Activated CD8-positive, alpha-beta T cell treated with anti-CD3 and anti-CD28 coated beads for 36 hours (primary cell): ENCODE results near the gene AGR2. TPM values are rescaled to one million over a fixed set of nuclear protein-coding genes. Genes with fewer than 3 reads are reported as not detected.

ENCODE experiments used
- ATAC-seq: fragments of 200-7000 bp; cut with Tn5 transposase; one replicate; pipeline ENCODE4 v1.10.0; 2021; ENCODE audit warnings: mild to moderate bottlenecking, moderate library complexity
- CTCF ChIA-PET: fragments of 350-600 bp; sonication (Branson Sonifier 250); formaldehyde crosslinking; loops from one replicate; lab custom pipeline; 2021; ENCODE audit warnings: antibody characterized with exemption; lab: Charles Lee
- POLR2A ChIA-PET: fragments of 350-600 bp; sonication (Branson Sonifier 250); formaldehyde crosslinking; loops from one replicate; lab custom pipeline; 2021; ENCODE audit warnings: antibody characterized with exemption; lab: Charles Lee
- DNase-seq: peaks from one replicate; pipeline ENCODE4 v3.0.0-alpha.2; 2020
- H3K27ac Mint-ChIP-seq: one replicate; pipeline ENCODE4 v1.8.0; 2021; ENCODE audit warnings: mild to moderate bottlenecking, mixed read lengths
- H3K27me3 Mint-ChIP-seq: one replicate; pipeline ENCODE4 v1.8.0; 2021; ENCODE audit warnings: mixed read lengths
- H3K36me3 Mint-ChIP-seq: one replicate; pipeline ENCODE4 v1.8.0; 2021; ENCODE audit warnings: low read depth, mixed read lengths
- H3K4me1 Mint-ChIP-seq: one replicate; pipeline ENCODE4 v1.8.0; 2021; ENCODE audit warnings: low read depth, mixed read lengths
- H3K4me3 Mint-ChIP-seq: one replicate; pipeline ENCODE4 v1.8.0; 2021; ENCODE audit warnings: mild to moderate bottlenecking, moderate library complexity, mixed read lengths
- H3K9me3 Mint-ChIP-seq: one replicate; pipeline ENCODE4 v1.8.0; 2021; ENCODE audit warnings: mixed read lengths
- intact Hi-C: fragments of 100-400 bp; cut with micrococcal nuclease; formaldehyde crosslinking; loops from one replicate; pipeline ENCODE4 v1.10.0; 2022
- total RNA-seq, 2 experiments: library from RNA; stranded (reverse); gene quantifications; one replicate each; pipeline ENCODE4 v1.2.3, GENCODE V29; 2021
- TF ChIP-seq, protein P1 (sequence below): fragments of 200-600 bp; IDR thresholded peaks from one replicate; pipeline ENCODE4 v1.8.0; 2022; ENCODE audit warnings: antibody characterized with exemption, mild to moderate bottlenecking

AGR2 gene
- total RNA-seq, 2 experiments from 2014 or later: not detected

DNA sequence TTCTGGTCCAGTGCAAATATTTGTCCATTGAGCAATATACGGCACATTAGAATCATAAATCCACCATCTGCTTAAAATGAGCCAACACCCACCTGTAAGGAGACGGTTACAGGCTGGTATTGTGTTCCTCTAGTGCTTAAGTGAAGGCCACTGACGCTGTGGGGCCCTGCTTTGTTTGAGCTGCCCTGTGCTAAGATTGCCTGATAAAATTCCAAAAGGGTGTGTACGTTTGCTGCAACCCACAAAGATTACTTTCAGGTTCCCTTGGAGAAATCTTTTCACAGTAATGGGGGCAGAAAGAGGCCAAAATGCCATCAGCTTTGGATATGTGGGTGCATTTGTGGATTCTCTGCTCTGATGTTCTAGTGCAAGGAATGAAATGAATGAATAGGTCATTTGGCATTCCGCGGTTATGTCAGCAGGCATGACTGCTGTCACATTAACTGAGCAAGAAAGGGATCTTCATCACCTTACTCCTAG, 42.6 kb upstream of the AGR2 start:
- ATAC-seq (no peak), DNase-seq (no peak)
- no peaks in the 10 kb centered on the region for H3K36me3 Mint-ChIP-seq
- no peaks in the 10 kb centered on the region for H3K4me1 Mint-ChIP-seq
- CTCF ChIA-PET: no interaction called here
- no peak overlapping the region for H3K27ac Mint-ChIP-seq
- no peak overlapping the region for H3K4me3 Mint-ChIP-seq
- intact Hi-C loops: no loop called here
- H3K27me3 Mint-ChIP-seq: peaks cover 18% of the 10 kb centered on the region
- POLR2A ChIA-PET: no interaction called here
- no peaks in the 10 kb centered on the region for H3K9me3 Mint-ChIP-seq
- TF ChIP-seq, protein P1, sequence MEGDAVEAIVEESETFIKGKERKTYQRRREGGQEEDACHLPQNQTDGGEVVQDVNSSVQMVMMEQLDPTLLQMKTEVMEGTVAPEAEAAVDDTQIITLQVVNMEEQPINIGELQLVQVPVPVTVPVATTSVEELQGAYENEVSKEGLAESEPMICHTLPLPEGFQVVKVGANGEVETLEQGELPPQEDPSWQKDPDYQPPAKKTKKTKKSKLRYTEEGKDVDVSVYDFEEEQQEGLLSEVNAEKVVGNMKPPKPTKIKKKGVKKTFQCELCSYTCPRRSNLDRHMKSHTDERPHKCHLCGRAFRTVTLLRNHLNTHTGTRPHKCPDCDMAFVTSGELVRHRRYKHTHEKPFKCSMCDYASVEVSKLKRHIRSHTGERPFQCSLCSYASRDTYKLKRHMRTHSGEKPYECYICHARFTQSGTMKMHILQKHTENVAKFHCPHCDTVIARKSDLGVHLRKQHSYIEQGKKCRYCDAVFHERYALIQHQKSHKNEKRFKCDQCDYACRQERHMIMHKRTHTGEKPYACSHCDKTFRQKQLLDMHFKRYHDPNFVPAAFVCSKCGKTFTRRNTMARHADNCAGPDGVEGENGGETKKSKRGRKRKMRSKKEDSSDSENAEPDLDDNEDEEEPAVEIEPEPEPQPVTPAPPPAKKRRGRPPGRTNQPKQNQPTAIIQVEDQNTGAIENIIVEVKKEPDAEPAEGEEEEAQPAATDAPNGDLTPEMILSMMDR: no peak

DNA sequence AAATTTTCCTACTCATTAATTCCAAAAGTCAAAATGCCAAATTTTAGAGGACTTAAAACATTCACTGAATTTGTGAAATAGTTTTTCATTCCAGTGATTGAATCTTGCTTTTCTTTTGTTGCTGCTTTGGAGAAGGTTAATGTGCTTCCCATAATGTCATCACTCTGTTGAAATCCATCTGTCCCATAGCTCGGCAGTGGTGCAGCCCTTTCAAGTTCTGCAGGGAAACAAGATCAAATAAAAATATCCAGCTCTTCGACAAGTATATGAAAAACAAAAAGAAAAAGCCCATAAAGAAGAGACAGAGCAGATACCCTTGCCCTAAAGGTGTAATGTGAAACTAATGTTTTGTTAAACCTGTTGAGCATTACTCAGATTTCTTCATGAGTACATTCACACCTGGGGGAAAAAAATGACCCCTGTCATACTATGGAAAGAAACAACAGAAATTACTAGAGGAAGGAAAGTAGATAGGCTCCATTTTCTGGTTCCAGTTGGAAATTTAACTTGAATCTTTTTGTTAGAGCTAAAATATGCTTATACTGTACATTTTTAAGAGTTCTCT, 41.9 kb upstream of the AGR2 start:
- ChIA-PET POLR2A (no interaction called here), CTCF (no interaction called here)
- intact Hi-C loops: no loop called here

DNA sequence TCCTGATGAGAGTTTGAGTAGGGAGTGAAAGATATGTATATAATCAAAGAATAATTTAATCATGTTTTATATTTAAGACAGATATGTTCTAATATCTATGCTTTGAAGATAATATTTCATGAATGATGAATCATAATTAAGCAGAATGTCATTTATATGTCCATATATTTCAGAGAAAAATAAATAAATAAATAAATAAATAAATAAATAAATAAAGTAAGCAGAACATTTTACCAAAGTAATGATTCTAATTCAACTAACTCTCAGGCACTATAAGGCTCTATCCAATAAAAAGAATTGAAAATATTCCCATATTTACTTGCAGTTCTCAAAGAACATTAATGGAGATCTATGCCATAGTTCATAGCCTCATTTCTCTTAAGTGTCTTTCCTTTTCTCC, 40.9 kb upstream of the AGR2 start:
- TF ChIP-seq, protein P1: no peak
- no peaks in the 10 kb centered on the region for H3K36me3 Mint-ChIP-seq
- H3K9me3 Mint-ChIP-seq: no peaks in the 10 kb centered on the region
- POLR2A ChIA-PET: no interaction called here
- DNase-seq (no peak), ATAC-seq (no peak)
- H3K4me3 Mint-ChIP-seq: no peak overlapping the region
- H3K4me1 Mint-ChIP-seq: no peaks in the 10 kb centered on the region
- intact Hi-C loops: no loop called here
- H3K27ac Mint-ChIP-seq: no peak overlapping the region
- peaks cover 11% of the 10 kb centered on the region for H3K27me3 Mint-ChIP-seq
- CTCF ChIA-PET: no interaction called here

More for the DNA sequence above, 41.9 kb upstream of the AGR2 start:
- TF ChIP-seq, protein P1: no peak
- H3K9me3 Mint-ChIP-seq: no peaks in the 10 kb centered on the region
- no peak for DNase-seq
- H3K36me3 Mint-ChIP-seq: no peaks in the 10 kb centered on the region
- H3K4me3 Mint-ChIP-seq: no peak overlapping the region
- H3K4me1 Mint-ChIP-seq: no peaks in the 10 kb centered on the region
- peaks cover 15% of the 10 kb centered on the region for H3K27me3 Mint-ChIP-seq
- H3K27ac Mint-ChIP-seq: no peak overlapping the region
- ATAC-seq: no peak

DNA sequence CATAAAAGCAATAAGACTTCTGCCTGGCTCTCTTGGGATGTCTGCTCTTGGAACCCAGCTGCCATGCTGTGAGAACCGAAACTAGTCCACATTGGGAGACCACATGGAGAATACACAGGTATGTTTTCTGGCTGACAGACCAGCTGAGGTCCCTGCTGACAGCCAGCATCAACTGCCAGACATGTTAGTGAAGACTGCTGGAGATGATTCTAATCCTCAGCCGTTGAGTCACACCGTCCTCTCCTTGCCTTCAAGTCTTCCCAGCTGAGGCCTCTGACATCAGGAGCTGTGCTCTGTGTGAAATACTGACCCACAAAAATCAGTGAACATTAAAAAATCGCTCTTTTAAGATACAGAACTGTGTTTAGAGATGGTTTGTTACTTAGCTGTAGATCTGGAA, 36.9 kb upstream of the AGR2 start:
- no peaks in the 10 kb centered on the region for H3K4me1 Mint-ChIP-seq
- no peak overlapping the region for H3K27ac Mint-ChIP-seq
- no peak overlapping the region for H3K4me3 Mint-ChIP-seq
- POLR2A ChIA-PET: no interaction called here
- TF ChIP-seq, protein P1: no peak
- no peak for ATAC-seq
- H3K36me3 Mint-ChIP-seq: no peaks in the 10 kb centered on the region
- peaks cover 3% of the 10 kb centered on the region for H3K27me3 Mint-ChIP-seq
- intact Hi-C loops: no loop called here
- H3K9me3 Mint-ChIP-seq: no peaks in the 10 kb centered on the region
- CTCF ChIA-PET: interaction anchor here (1.1 kb wide), 1 partner anchor 277 kb away, joined by 3 read pairs; no protein-coding TSS in a partner anchor
- DNase-seq: no peak

DNA sequence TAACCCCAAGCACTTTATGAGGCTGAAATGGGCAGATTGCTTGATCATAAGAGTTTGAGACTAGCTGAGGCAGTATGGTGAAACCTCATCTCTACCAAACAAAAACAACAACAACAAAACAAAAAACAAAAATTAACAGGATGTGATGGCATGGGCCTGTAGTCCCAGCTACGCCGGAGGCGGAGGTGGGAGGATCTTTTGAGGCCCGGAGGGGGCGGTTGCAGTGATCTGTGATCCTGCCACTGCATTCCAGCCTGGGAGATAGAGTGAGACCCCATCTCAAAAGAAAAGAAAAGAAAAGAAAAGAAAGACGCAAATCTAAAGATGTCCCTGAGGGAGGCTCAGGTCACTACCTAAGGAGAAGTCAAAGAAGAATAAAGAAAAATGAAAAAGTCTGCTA, 35.3 kb upstream of the AGR2 start:
- ChIA-PET CTCF (interaction anchor here (1.6 kb wide), 1 partner anchor 51 kb away, joined by 3 read pairs; no protein-coding TSS in a partner anchor), POLR2A (no interaction called here)
- no peaks in the 10 kb centered on the region for H3K9me3 Mint-ChIP-seq
- no peak overlapping the region for H3K27ac Mint-ChIP-seq
- H3K4me3 Mint-ChIP-seq: no peak overlapping the region
- TF ChIP-seq, protein P1: no peak
- intact Hi-C loops: no loop called here
- H3K27me3 Mint-ChIP-seq: no peaks in the 10 kb centered on the region
- no peaks in the 10 kb centered on the region for H3K4me1 Mint-ChIP-seq
- DNase-seq: no peak
- no peak for ATAC-seq
- no peaks in the 10 kb centered on the region for H3K36me3 Mint-ChIP-seq
